Astrocyte of the spinal cord (primary cell): Measurements from ENCODE around the gene NUDT2.

Source experiments
- DNase-seq: peaks from one replicate; pipeline ENCODE4 v3.0.0; 2011; ENCODE audit warnings: low read depth, low spot score
- H3K4me3 ChIP-seq: 2 replicates; pipeline ENCODE4 v1.5.1; 2011; ENCODE audit warnings: low read depth, mild to moderate bottlenecking, low read length, moderate library complexity
- CTCF ChIP-seq: IDR thresholded peaks from 2 replicates; pipeline ENCODE4 v1.5.1; 2012; ENCODE audit warnings: low read depth, mild to moderate bottlenecking, low read length, inconsistent platforms
- in situ Hi-C: cut with HindIII; loops from 2 replicates; pipeline ENCODE4 v1.10.0; 2017; ENCODE audit warnings: low sequenced_read_pairs

The NUDT2 gene

GRCh38 chr9:34374905-34375552, 45.7 kb downstream of the NUDT2 start:
- no peak for TF ChIP-seq CTCF
- H3K4me3 ChIP-seq, result no peak overlapping the region
- in situ Hi-C loops, result no loop called here
- DNase-seq, result no peak

- TF ChIP-seq CTCF, result peak; percentile 1
- in situ Hi-C loops, result no loop called here
- H3K4me3 ChIP-seq, result peak overlapping the region; percentile 67
- peak; percentile 22 for DNase-seq
Measured at GRCh38 chr9:34375901-34376595, 46.7 kb downstream of the NUDT2 start.

GRCh38 chr9:34376596-34377403, 47.4 kb downstream of the NUDT2 start, which contains the start of gene MYORG:
MYORG (minus strand) TSS chr9:34376898; CDS start chr9:34372943, 3,955 bp downstream.
- peak; percentile 0 for TF ChIP-seq CTCF

GRCh38 chr9:34377404-34377746, 48.0 kb downstream of the NUDT2 start:
- peak overlapping the region; percentile 67 for H3K4me3 ChIP-seq
- no peak for TF ChIP-seq CTCF
- no peak for DNase-seq
- in situ Hi-C loops, result no loop called here

More at GRCh38 chr9:34376596-34377403, 47.4 kb downstream of the NUDT2 start, which contains the start of gene MYORG:
- peak; percentile 87 for DNase-seq
- in situ Hi-C loops, result no loop called here
- H3K4me3 ChIP-seq, result peak within 1 kb of the TSS; percentile 67

GRCh38 chr9:34378376-34379060, 49.1 kb downstream of the NUDT2 start:
- in situ Hi-C loops, result no loop called here
- DNase-seq, result no peak
- no peak for TF ChIP-seq CTCF
- no peak overlapping the region for H3K4me3 ChIP-seq

- peak overlapping the region; percentile 29 for H3K4me3 ChIP-seq
- in situ Hi-C loops, result no loop called here
- peak; percentile 98 for TF ChIP-seq CTCF
- peak; percentile 71 for DNase-seq
Measured at GRCh38 chr9:34379334-34380033, 50.1 kb downstream of the NUDT2 start.
